Suppressor macrophage (primary cell): ENCODE results near the gene ASS1.

Experiments used
- DNase-seq, 4 experiments: peaks; one replicate each; pipeline ENCODE4 v3.0.0-alpha.2; 2020 to 2022

ASS1 gene

GRCh38 chr9:130500340-130501180, 55.8 kb downstream of the ASS1 start:
- DNase-seq, result no peak

GRCh38 chr9:130501639-130502038, 56.9 kb downstream of the ASS1 start:
- DNase-seq, result no peak

GRCh38 chr9:130508218-130508617, 63.5 kb downstream of the ASS1 start:
- DNase-seq, result no peak

- no peak for DNase-seq
Observed at GRCh38 chr9:130512199-130512598, 67.4 kb downstream of the ASS1 start.

- no peak for DNase-seq
Observed at GRCh38 chr9:130513078-130513477, 68.3 kb downstream of the ASS1 start.

- DNase-seq, result no peak
Observed at GRCh38 chr9:130518233-130518632, 73.5 kb downstream of the ASS1 start.

GRCh38 chr9:130518943-130519799, 74.4 kb downstream of the ASS1 start:
- no peak for DNase-seq

- DNase-seq, result no peak
Observed at GRCh38 chr9:130519927-130520326, 75.2 kb downstream of the ASS1 start.

GRCh38 chr9:130521715-130522114, 77.0 kb downstream of the ASS1 start:
- no peak for DNase-seq

GRCh38 chr9:130522233-130522808, 77.6 kb downstream of the ASS1 start:
- peak; percentile 17 to 51 (median 42) for DNase-seq

- DNase-seq, result no peak
Observed at GRCh38 chr9:130523921-130524320, 79.2 kb downstream of the ASS1 start.

GRCh38 chr9:130526193-130526853, 81.6 kb downstream of the ASS1 start:
- DNase-seq, result no peak

- DNase-seq, result no peak
Observed at GRCh38 chr9:130526854-130527650, 82.3 kb downstream of the ASS1 start.

- DNase-seq, result no peak
Observed at GRCh38 chr9:130527651-130528310, 83.0 kb downstream of the ASS1 start.

- no peak for DNase-seq
Observed at GRCh38 chr9:130528674-130529073, 83.9 kb downstream of the ASS1 start.

- no peak for DNase-seq
Observed at GRCh38 chr9:130530938-130531337, 86.2 kb downstream of the ASS1 start.

- DNase-seq, result no peak
Observed at GRCh38 chr9:130531670-130532069, 86.9 kb downstream of the ASS1 start.

GRCh38 chr9:130532426-130533080, 87.8 kb downstream of the ASS1 start:
- no peak for DNase-seq

- DNase-seq, result no peak
Observed at GRCh38 chr9:130535818-130536521, 91.2 kb downstream of the ASS1 start.

- DNase-seq, result no peak
Observed at GRCh38 chr9:130536701-130537107, 91.9 kb downstream of the ASS1 start.
